OCI-LY7 (cell line): ENCODE results near the gene IGF2BP2. TPM values are rescaled to one million over a fixed set of nuclear protein-coding genes. Genes with fewer than 3 reads are reported as not detected.

Source experiments
- BruUV-seq: library from RNA; stranded (reverse); fragments of 400-500 nt; replicated peaks from 2 replicates; lab custom pipeline; 2021; lab: Mats Ljungman, UMichigan
- CTCF ChIA-PET: fragments of 300-600 bp; sonication (Branson Sonifier 250); formaldehyde crosslinking; loops from one replicate; lab custom pipeline; 2022; ENCODE audit warnings: antibody characterized with exemption; ENCODE audit not compliant: unreplicated experiment; lab: Charles Lee
- POLR2A ChIA-PET: fragments of 300-600 bp; sonication (Branson Sonifier 250); formaldehyde crosslinking; loops from one replicate; lab custom pipeline; 2022; ENCODE audit warnings: antibody characterized with exemption; lab: Charles Lee
- DNase-seq: peaks from one replicate; pipeline ENCODE4 v3.0.0-alpha.2; 2015; ENCODE audit warnings: low spot score
- H2AFZ ChIP-seq: fragments of 200-600 bp; sonication (generic), shearing (Covaris generic); 2 replicates; pipeline ENCODE4 v1.6.1; 2014; ENCODE audit warnings: mild to moderate bottlenecking, antibody characterized with exemption, low read length, moderate library complexity
- H3K27ac ChIP-seq: fragments of 200-600 bp; sonication (generic); 2 replicates; pipeline ENCODE4 v1.5.1; 2014; ENCODE audit warnings: mixed run types, low read depth, mild to moderate bottlenecking, moderate library complexity, low read length, inconsistent platforms; ENCODE audit not compliant: poor library complexity, severe bottlenecking
- H3K36me3 ChIP-seq: fragments of 200-600 bp; sonication (generic); 2 replicates; pipeline ENCODE4 v1.6.1; 2014; ENCODE audit warnings: mild to moderate bottlenecking, antibody characterized with exemption, low read length, moderate library complexity, mixed read lengths; ENCODE audit not compliant: insufficient read depth
- H3K4me1 ChIP-seq: fragments of 200-600 bp; sonication (generic); 2 replicates; pipeline ENCODE4 v1.5.1; 2014; ENCODE audit warnings: mild to moderate bottlenecking, low read length; ENCODE audit not compliant: insufficient read depth, poor library complexity, severe bottlenecking
- H3K4me2 ChIP-seq: fragments of 200-600 bp; sonication (generic); 2 replicates; pipeline ENCODE4 v1.6.1; 2014; ENCODE audit warnings: mild to moderate bottlenecking, low read length
- H3K4me3 ChIP-seq: fragments of 200-600 bp; sonication (generic); 2 replicates; pipeline ENCODE4 v1.5.1; 2014; ENCODE audit warnings: mild to moderate bottlenecking, low read depth, low read length; ENCODE audit not compliant: poor library complexity, severe bottlenecking
- H3K79me2 ChIP-seq: fragments of 200-600 bp; sonication (generic); 2 replicates; pipeline ENCODE4 v1.6.1; 2016; ENCODE audit warnings: low read depth, mild to moderate bottlenecking, low read length, moderate library complexity, mixed read lengths; ENCODE audit not compliant: insufficient read depth
- H3K9me2 ChIP-seq: fragments of 200-600 bp; sonication (generic); 2 replicates; pipeline ENCODE4 v1.6.1; 2016; ENCODE audit warnings: mild to moderate bottlenecking, low read length, mixed read lengths; ENCODE audit not compliant: insufficient read depth
- H3K9me3 ChIP-seq: fragments of 200-600 bp; sonication (generic); 2 replicates; pipeline ENCODE4 v1.6.1; 2014; ENCODE audit warnings: mild to moderate bottlenecking, mixed run types, low read length, mixed read lengths
- H4K20me1 ChIP-seq: fragments of 200-600 bp; sonication (generic); 2 replicates; pipeline ENCODE4 v1.6.1; 2014; ENCODE audit warnings: mild to moderate bottlenecking, antibody characterized with exemption, low read length, moderate library complexity, mixed read lengths; ENCODE audit not compliant: insufficient read depth
- EZH2phosphoT487 ChIP-seq: fragments of 200-600 bp; sonication (generic); IDR thresholded peaks from 2 replicates; pipeline ENCODE4 v1.6.1; 2018; ENCODE audit warnings: low read depth, borderline replicate concordance, mild to moderate bottlenecking, mixed run types, antibody characterized with exemption, low read length, moderate library complexity, mixed read lengths
- intact Hi-C: fragments of 100-400 bp; cut with micrococcal nuclease; formaldehyde crosslinking; loops from one replicate; pipeline ENCODE4 v1.10.0; 2022; ENCODE audit not compliant: unreplicated experiment
- total RNA-seq, 2 experiments: library from RNA; depleted of rRNA in 1 of 2; stranded (reverse); fragments of >200 nt in 1 of 2; shearing (Covaris generic) in 1 of 2; gene quantifications; 2 replicates each; pipeline ENCODE4 v1.2.3, GENCODE V29; 2014 to 2022
- TF ChIP-seq, protein P1 (sequence below): fragments of 200-600 bp; sonication (generic); conservative IDR thresholded peaks from 2 replicates; pipeline ENCODE4 v1.5.1; 2014; ENCODE audit warnings: mild to moderate bottlenecking, antibody characterized with exemption, low read length, moderate library complexity, mixed read lengths

The IGF2BP2 gene
- total RNA-seq, 2 experiments from 2014 or later = not detected

GRCh38 chr3:185837414-185837813 is 12.6 kb upstream of the IGF2BP2 start:
- no TSS peak for BruUV-seq
- Histone ChIP-seq H3K27ac (no peak overlapping the region), H3K9me2 (no peaks in the 10 kb centered on the region), H3K4me1 (no peaks in the 10 kb centered on the region), H4K20me1 (no peaks in the 10 kb centered on the region), H3K36me3 (no peaks in the 10 kb centered on the region), H3K79me2 (no peaks in the 10 kb centered on the region), H3K4me3 (no peak overlapping the region), H3K4me2 (no peak overlapping the region), H3K9me3 (no peaks in the 10 kb centered on the region), H2AFZ (no peak overlapping the region)
- intact Hi-C loops = no loop called here
- TF ChIP-seq, protein P1, sequence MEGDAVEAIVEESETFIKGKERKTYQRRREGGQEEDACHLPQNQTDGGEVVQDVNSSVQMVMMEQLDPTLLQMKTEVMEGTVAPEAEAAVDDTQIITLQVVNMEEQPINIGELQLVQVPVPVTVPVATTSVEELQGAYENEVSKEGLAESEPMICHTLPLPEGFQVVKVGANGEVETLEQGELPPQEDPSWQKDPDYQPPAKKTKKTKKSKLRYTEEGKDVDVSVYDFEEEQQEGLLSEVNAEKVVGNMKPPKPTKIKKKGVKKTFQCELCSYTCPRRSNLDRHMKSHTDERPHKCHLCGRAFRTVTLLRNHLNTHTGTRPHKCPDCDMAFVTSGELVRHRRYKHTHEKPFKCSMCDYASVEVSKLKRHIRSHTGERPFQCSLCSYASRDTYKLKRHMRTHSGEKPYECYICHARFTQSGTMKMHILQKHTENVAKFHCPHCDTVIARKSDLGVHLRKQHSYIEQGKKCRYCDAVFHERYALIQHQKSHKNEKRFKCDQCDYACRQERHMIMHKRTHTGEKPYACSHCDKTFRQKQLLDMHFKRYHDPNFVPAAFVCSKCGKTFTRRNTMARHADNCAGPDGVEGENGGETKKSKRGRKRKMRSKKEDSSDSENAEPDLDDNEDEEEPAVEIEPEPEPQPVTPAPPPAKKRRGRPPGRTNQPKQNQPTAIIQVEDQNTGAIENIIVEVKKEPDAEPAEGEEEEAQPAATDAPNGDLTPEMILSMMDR = no peak
- TF ChIP-seq EZH2phosphoT487 = no peak
- POLR2A ChIA-PET = no interaction called here
- DNase-seq = no peak
- CTCF ChIA-PET = no interaction called here

GRCh38 chr3:185831990-185832389 is 7.1 kb upstream of the IGF2BP2 start:
- CTCF ChIA-PET = no interaction called here
- POLR2A ChIA-PET = no interaction called here
- H3K4me2 ChIP-seq = no peak overlapping the region

GRCh38 chr3:185831195-185831594 is 6.4 kb upstream of the IGF2BP2 start:
- H3K36me3 ChIP-seq = no peaks in the 10 kb centered on the region
- no peaks in the 10 kb centered on the region for H3K79me2 ChIP-seq
- POLR2A ChIA-PET = no interaction called here
- H3K4me1 ChIP-seq = no peaks in the 10 kb centered on the region
- no peak overlapping the region for H3K4me3 ChIP-seq
- no peak overlapping the region for H3K27ac ChIP-seq
- DNase-seq = no peak
- no peak overlapping the region for H2AFZ ChIP-seq
- H4K20me1 ChIP-seq = no peaks in the 10 kb centered on the region
- H3K9me3 ChIP-seq = no peaks in the 10 kb centered on the region
- no peak for TF ChIP-seq EZH2phosphoT487
- TF ChIP-seq, protein P1 = no peak
- no TSS peak for BruUV-seq
- CTCF ChIA-PET = no interaction called here
- H3K4me2 ChIP-seq = no peak overlapping the region
- intact Hi-C loops = no loop called here
- no peaks in the 10 kb centered on the region for H3K9me2 ChIP-seq

More at GRCh38 chr3:185831990-185832389, 7.1 kb upstream of the IGF2BP2 start:
- H3K9me3 ChIP-seq = no peaks in the 10 kb centered on the region
- no peaks in the 10 kb centered on the region for H3K36me3 ChIP-seq
- H3K9me2 ChIP-seq = no peaks in the 10 kb centered on the region
- H3K4me3 ChIP-seq = no peak overlapping the region
- H2AFZ ChIP-seq = no peak overlapping the region
- H3K79me2 ChIP-seq = no peaks in the 10 kb centered on the region
- H3K4me1 ChIP-seq = no peaks in the 10 kb centered on the region
- no TSS peak for BruUV-seq
- DNase-seq = no peak
- intact Hi-C loops = no loop called here
- H4K20me1 ChIP-seq = no peaks in the 10 kb centered on the region
- TF ChIP-seq EZH2phosphoT487 = no peak
- TF ChIP-seq, protein P1 = no peak
- no peak overlapping the region for H3K27ac ChIP-seq
